Subcutaneous abdominal adipose tissue (tissue), 5 donors: ENCODE results near the gene CDC14A.

Experiments used
- H3K27ac ChIP-seq: one replicate; pipeline ENCODE4 v1.7.0; 2013; ENCODE audit warnings: low read depth, mild to moderate bottlenecking, inconsistent platforms, low read length, moderate library complexity
- H3K27me3 ChIP-seq, 5 donors: one replicate each; pipeline ENCODE4 v1.7.0; 2013; ENCODE audit warnings: low read length in 5 of 5, inconsistent platforms in 1 of 5; ENCODE audit not compliant: control insufficient read depth in 5 of 5, insufficient read depth in 4 of 5
- H3K36me3 ChIP-seq, 5 donors: one replicate each; pipeline ENCODE4 v1.7.0; 2013; ENCODE audit warnings: low read length in 5 of 5; ENCODE audit not compliant: control insufficient read depth in 5 of 5, insufficient read depth in 5 of 5
- H3K4me1 ChIP-seq, 5 donors: one replicate each; pipeline ENCODE4 v1.7.0; 2013; ENCODE audit warnings: low read length in 5 of 5, mild to moderate bottlenecking in 3 of 5, moderate library complexity in 1 of 5; ENCODE audit not compliant: control insufficient read depth in 5 of 5, insufficient read depth in 5 of 5
- H3K4me3 ChIP-seq, 5 donors: one replicate each; pipeline ENCODE4 v1.7.0; 2013; ENCODE audit warnings: low read length in 5 of 5, low read depth in 1 of 5
- H3K9ac ChIP-seq, 5 donors: one replicate each; pipeline ENCODE4 v1.7.0; 2013; ENCODE audit warnings: low read length in 5 of 5, mild to moderate bottlenecking in 4 of 5, moderate library complexity in 3 of 5
- H3K9me3 ChIP-seq, 5 donors: one replicate each; pipeline ENCODE4 v1.7.0; 2013; ENCODE audit warnings: low read length in 5 of 5; ENCODE audit not compliant: control insufficient read depth in 5 of 5
- donor health status: healthy.
- donor health status: healthy.
- donor health status: healthy.
- donor health status: healthy.
- donor health status: healthy.

Gene CDC14A, protein sequence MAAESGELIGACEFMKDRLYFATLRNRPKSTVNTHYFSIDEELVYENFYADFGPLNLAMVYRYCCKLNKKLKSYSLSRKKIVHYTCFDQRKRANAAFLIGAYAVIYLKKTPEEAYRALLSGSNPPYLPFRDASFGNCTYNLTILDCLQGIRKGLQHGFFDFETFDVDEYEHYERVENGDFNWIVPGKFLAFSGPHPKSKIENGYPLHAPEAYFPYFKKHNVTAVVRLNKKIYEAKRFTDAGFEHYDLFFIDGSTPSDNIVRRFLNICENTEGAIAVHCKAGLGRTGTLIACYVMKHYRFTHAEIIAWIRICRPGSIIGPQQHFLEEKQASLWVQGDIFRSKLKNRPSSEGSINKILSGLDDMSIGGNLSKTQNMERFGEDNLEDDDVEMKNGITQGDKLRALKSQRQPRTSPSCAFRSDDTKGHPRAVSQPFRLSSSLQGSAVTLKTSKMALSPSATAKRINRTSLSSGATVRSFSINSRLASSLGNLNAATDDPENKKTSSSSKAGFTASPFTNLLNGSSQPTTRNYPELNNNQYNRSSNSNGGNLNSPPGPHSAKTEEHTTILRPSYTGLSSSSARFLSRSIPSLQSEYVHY

DNA sequence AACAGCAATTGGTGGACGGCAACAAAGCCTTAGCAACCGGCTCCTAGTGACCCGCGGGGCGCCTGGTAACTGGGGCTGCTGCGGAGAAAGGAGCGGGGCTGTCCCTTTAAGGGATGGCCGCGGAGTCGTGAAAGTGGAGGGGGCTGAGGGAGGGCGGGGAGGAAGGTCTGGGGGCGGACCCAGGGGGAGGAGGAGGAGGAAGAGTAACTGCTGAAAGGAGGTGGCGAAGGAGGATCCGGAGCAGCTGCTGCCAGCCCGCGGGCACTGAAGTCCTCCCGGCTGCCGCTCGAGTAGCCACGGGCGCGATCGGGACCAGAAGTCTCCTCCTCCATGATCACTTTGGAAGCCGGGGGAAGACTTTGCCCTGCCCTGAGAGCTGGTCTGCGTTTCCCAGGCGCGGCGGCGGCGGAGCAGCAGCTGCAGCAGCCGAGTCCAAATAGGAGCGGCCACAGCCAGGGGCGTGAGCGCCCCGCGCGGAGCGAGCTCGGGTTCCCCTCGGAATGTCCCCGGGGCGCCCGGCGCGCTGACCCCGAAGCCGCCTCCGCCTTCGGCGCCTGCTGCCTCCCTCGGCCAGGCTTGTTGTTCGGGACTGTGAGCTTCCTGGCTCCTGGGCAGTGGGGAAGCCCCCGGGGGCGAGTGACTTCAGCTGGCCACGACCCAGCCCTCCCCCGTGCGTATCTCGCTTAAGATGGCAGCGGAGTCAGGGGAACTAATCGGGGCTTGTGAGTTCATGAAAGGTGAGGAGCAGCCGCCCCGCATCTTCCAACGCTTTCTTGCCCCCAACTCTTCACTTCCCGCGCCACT is at the start of gene CDC14A:
Gene CDC14A, plus strand, starts transcription at position 240 of the 804 bp plus-strand sequence. Its CDS starts 449 bp downstream, at position 689.
- H3K4me1 ChIP-seq, result peaks cover 10 to 39% (median 26%) of the 10 kb centered on the region in 5 donors
- H3K27me3 ChIP-seq, result no peaks in the 10 kb centered on the region
- H3K27ac ChIP-seq, result peak within 1 kb of the TSS; percentile 91
- no peaks in the 10 kb centered on the region for H3K9me3 ChIP-seq
- peak within 1 kb of the TSS; percentile 71 to 87 (median 74) for H3K9ac ChIP-seq
- H3K4me3 ChIP-seq, result peak within 1 kb of the TSS; percentile 89 to 95 (median 91)
- H3K36me3 ChIP-seq, result no peaks in the 10 kb centered on the region

DNA sequence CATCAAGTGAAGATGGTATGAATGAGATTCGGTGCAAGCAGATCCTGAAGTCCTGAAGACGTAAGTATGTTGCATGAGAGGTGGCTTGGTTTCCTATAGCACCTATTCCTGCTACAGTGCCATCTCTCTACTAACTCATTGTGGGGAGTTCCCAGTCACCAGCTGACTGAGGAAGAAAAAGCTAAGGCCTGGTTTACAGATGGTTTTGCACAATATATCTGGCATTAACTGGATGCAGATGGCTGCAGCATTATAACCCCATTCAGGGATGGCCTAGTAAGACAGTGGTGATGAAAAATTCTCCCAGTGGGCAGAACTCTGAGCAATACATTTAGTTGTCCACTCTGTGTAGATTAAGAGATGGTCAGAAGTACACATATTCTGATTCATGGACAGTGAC is 49.6 kb upstream of the CDC14A start:
- Histone ChIP-seq H3K9me3 (no peaks in the 10 kb centered on the region), H3K9ac (no peak overlapping the region), H3K27ac (no peak overlapping the region), H3K27me3 (no peaks in the 10 kb centered on the region), H3K4me3 (no peak overlapping the region), H3K4me1 (no peaks in the 10 kb centered on the region), H3K36me3 (no peaks in the 10 kb centered on the region)

DNA sequence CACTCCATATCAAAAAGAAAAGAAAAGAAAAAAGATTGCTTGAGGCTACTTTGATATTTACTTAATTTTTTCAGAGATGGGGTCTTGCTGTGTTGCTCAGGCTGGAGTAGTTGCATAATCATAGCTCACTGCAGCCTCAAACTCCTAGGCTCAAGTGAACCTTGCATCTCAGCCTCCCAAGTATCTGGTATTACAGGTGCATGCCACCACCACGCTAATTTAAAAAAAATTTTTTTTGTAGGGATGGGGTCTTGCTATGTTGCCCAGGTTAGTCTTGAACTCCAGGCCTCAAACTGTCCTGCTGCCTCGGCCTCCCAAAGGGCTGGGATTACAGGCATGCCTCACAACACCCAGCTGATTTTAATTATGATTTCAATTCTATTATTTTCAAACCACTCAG is 48.1 kb upstream of the CDC14A start:
- no peak overlapping the region for H3K4me3 ChIP-seq
- H3K36me3 ChIP-seq, result no peaks in the 10 kb centered on the region
- no peaks in the 10 kb centered on the region for H3K4me1 ChIP-seq
- no peak overlapping the region for H3K27ac ChIP-seq
- H3K9ac ChIP-seq, result no peak overlapping the region
- H3K9me3 ChIP-seq, result no peaks in the 10 kb centered on the region
- no peaks in the 10 kb centered on the region for H3K27me3 ChIP-seq

DNA sequence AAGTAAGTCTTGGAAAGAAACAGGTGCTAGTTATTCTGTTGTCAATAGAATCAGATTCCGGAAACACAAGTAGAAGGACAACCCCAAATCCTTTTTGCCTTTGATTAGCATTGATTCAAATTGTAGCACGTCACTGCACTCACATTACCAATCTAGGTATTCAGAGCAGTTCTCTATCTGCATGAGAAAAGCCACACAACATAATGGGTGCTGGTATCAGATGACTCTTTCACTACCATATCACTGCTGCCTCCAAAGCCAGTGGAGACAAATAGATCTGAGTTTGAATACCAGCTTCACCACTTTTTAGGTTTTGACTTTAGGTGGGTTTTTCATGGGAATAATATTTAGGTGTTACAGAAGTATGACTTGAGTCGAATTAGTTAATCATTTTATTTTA is 47.4 kb upstream of the CDC14A start:
- Histone ChIP-seq H3K27ac (no peak overlapping the region), H3K9me3 (no peaks in the 10 kb centered on the region), H3K4me3 (no peak overlapping the region), H3K36me3 (no peaks in the 10 kb centered on the region), H3K4me1 (no peaks in the 10 kb centered on the region), H3K9ac (no peak overlapping the region), H3K27me3 (no peaks in the 10 kb centered on the region)

DNA sequence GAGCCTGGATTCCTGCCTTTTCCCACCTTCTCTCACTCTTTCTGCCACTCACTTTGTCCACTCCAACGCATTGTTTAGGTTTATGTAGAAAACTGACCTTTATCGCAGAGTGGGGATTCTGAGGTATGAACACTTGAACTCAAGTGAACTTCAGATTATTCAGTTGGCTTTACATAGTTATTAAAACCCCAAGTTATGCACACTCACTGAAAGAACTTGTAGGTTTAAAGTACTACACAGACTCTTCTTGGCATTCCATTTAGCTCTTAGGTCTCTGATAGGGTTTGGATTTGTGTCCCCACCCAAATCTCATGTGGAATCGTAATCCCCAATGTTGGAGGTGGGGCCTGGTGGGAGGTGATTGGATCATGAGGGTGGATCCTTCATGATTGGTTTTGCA is 46.4 kb upstream of the CDC14A start:
- Histone ChIP-seq H3K9me3 (no peaks in the 10 kb centered on the region), H3K9ac (no peak overlapping the region), H3K27ac (no peak overlapping the region), H3K27me3 (no peaks in the 10 kb centered on the region), H3K4me3 (no peak overlapping the region), H3K36me3 (no peaks in the 10 kb centered on the region), H3K4me1 (no peaks in the 10 kb centered on the region)

DNA sequence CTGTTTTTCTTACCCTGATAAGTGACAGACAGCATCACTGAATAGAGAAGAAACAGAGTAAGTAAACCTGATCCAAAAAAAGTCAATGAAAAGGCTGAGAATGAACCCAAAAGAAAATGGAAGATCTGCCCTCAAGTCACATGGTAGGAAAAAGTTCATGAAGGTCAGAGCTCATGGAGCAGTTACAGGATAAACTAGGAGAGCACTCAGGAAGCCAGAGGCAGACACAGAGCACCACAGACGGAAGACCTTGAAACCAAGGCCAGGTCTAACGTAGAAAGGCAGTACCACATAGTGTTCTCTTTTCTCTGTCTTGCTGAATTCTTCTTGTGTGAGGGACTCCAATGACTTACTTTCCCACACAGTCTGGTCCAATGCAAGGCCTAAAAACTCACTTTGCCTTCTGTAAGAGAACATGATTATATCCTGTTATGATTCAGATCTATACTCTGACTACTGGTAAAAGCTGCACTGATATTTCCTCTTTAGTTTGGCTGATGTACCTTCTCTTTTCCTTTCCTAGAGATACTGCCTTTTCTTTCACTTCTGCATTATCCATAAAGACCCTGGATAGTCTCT is 45.5 kb upstream of the CDC14A start:
- Histone ChIP-seq H3K4me1 (no peaks in the 10 kb centered on the region), H3K9me3 (no peaks in the 10 kb centered on the region), H3K27ac (no peak overlapping the region)

DNA sequence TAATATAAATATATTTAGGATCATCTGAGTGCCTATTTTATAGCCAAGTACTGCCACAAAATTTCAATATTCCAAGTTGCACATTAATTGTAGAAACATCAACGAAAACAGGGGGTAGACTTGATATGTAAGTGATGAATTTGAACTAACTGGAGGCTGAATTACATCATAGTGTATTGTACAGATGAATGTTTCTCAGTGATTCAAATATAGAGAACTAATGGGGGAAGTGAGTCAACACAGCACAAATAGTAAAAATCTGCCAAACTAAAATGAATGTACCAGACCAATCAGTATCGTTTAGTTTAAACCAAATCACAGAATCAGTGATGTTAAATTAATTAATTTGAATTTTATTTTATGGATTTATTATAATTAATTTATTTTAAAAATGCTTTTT is 43.5 kb upstream of the CDC14A start:
- no peak overlapping the region for H3K27ac ChIP-seq
- no peaks in the 10 kb centered on the region for H3K27me3 ChIP-seq
- no peaks in the 10 kb centered on the region for H3K36me3 ChIP-seq
- H3K9me3 ChIP-seq, result no peaks in the 10 kb centered on the region
- H3K9ac ChIP-seq, result no peak overlapping the region
- no peaks in the 10 kb centered on the region for H3K4me1 ChIP-seq
- H3K4me3 ChIP-seq, result no peak overlapping the region

More for the DNA sequence above, 45.5 kb upstream of the CDC14A start:
- Histone ChIP-seq H3K27me3 (no peaks in the 10 kb centered on the region), H3K9ac (no peak overlapping the region), H3K4me3 (no peak overlapping the region), H3K36me3 (no peaks in the 10 kb centered on the region)

DNA sequence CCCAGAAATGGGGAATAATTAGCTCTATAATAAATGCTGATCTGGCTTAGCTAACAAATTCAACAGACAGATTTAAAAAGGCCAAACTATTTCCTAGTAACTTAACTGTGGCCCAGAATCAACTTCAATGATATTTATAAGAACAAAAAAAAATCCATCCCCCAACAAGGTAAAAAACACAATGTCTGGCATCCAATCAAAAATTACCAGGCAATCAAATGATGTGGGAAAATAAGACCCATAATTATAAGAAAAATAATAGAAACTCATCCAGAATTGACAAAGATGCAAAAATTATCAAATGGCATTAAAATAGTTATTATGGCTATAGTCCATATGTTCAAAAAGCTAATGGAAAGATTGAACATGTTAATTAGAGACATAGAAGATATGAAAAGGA is 42.4 kb upstream of the CDC14A start:
- Histone ChIP-seq H3K4me3 (no peak overlapping the region), H3K36me3 (no peaks in the 10 kb centered on the region), H3K27ac (no peak overlapping the region), H3K9me3 (no peaks in the 10 kb centered on the region), H3K4me1 (no peaks in the 10 kb centered on the region), H3K27me3 (no peaks in the 10 kb centered on the region), H3K9ac (no peak overlapping the region)

DNA sequence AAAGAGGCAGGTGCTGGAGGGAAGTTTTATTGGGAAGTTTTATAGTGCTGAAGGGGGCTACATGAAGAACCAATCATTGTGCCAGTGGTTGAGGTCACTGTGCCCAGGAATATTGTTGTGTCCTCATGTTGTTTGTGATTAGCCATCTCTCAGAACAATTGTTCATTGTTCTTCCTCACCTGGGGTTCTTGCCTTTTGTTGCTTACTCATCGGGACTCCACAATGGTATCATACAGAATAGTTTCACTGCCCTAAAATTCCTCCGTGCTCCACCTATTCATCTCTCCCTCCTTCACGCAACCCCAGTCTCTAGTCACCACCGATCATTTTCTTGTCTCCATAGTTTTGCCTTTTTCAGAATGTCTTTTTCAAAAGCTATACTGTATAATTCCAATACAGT is 38.9 kb upstream of the CDC14A start:
- Histone ChIP-seq H3K9me3 (peaks cover 0 to 4% (median 0%) of the 10 kb centered on the region in 5 donors), H3K27ac (no peak overlapping the region), H3K4me3 (no peak overlapping the region), H3K9ac (no peak overlapping the region), H3K27me3 (no peaks in the 10 kb centered on the region), H3K4me1 (no peaks in the 10 kb centered on the region), H3K36me3 (no peaks in the 10 kb centered on the region)
